SJCRH30 (cell line): ENCODE data around the gene TSHR. TPM values are rescaled to one million over a fixed set of nuclear protein-coding genes. Genes with fewer than 3 reads are reported as not detected.

ENCODE experiments used
- DNase-seq, 2 experiments: peaks; one replicate each; pipeline ENCODE4 v3.0.0-alpha.2; 2015 to 2020
- H3K27ac ChIP-seq: fragments of 250-450 bp; sonication (Bioruptor Pico); 2 replicates; pipeline ENCODE4 v1.5.1; 2020; ENCODE audit warnings: mild to moderate bottlenecking, moderate library complexity
- H3K27me3 ChIP-seq: fragments of 250-450 bp; sonication (Bioruptor Pico); 2 replicates; pipeline ENCODE4 v1.5.1; 2020; ENCODE audit warnings: mild to moderate bottlenecking, moderate library complexity
- H3K36me3 ChIP-seq: fragments of 250-450 bp; sonication (Bioruptor Pico); 2 replicates; pipeline ENCODE4 v1.5.1; 2020; ENCODE audit warnings: mild to moderate bottlenecking, moderate library complexity
- H3K4me1 ChIP-seq: fragments of 250-450 bp; sonication (Bioruptor Pico); 2 replicates; pipeline ENCODE4 v1.5.1; 2020; ENCODE audit warnings: mild to moderate bottlenecking, moderate library complexity
- H3K4me3 ChIP-seq: fragments of 250-450 bp; sonication (Bioruptor Pico); 2 replicates; pipeline ENCODE4 v1.5.1; 2020; ENCODE audit warnings: mild to moderate bottlenecking, moderate library complexity
- H3K9me3 ChIP-seq: fragments of 250-450 bp; sonication (Bioruptor Pico); replicated peaks from 2 replicates; pipeline ENCODE4 v1.5.1; 2020; ENCODE audit warnings: mild to moderate bottlenecking, moderate library complexity
- total RNA-seq: library from RNA; depleted of rRNA; stranded (reverse); fragments of >200 nt; shearing (Covaris generic); gene quantifications from 2 replicates; pipeline ENCODE4 v1.2.3, GENCODE V29; 2014

The TSHR gene
- total RNA-seq, 1 experiment from 2014 or later, result 0.30 TPM

GRCh38 chr14:81169711-81170103 lies 214.3 kb downstream of the TSHR start:
- no peaks in the 10 kb centered on the region for H3K27me3 ChIP-seq
- no peaks in the 10 kb centered on the region for H3K9me3 ChIP-seq
- no peaks in the 10 kb centered on the region for H3K4me1 ChIP-seq
- peak in 1 of 2 experiments; percentile 12 for DNase-seq
- H3K27ac ChIP-seq, result no peak overlapping the region
- H3K4me3 ChIP-seq, result peak overlapping the region; percentile 68
- no peaks in the 10 kb centered on the region for H3K36me3 ChIP-seq

GRCh38 chr14:81170104-81170828 lies 214.8 kb downstream of the TSHR start:
- DNase-seq, result peak; percentile 86 to 89
- no peaks in the 10 kb centered on the region for H3K9me3 ChIP-seq
- H3K36me3 ChIP-seq, result 0 out of 2 replicates have a peak, but pooled peaks cover 1% of the 10 kb centered on the region
- H3K27ac ChIP-seq, result peak overlapping the region; percentile 82
- no peaks in the 10 kb centered on the region for H3K27me3 ChIP-seq
- H3K4me1 ChIP-seq, result no peaks in the 10 kb centered on the region
- peak overlapping the region; percentile 68 for H3K4me3 ChIP-seq

- Histone ChIP-seq H3K36me3 (0 out of 2 replicates have a peak, but pooled peaks cover 3% of the 10 kb centered on the region), H3K27me3 (no peaks in the 10 kb centered on the region), H3K27ac (peak overlapping the region; percentile 82), H3K4me3 (peak overlapping the region; percentile 68), H3K9me3 (no peaks in the 10 kb centered on the region), H3K4me1 (no peaks in the 10 kb centered on the region)
- no peak for DNase-seq
Measured at GRCh38 chr14:81170829-81171195, 215.4 kb downstream of the TSHR start.

GRCh38 chr14:81172353-81172752 lies 216.9 kb downstream of the TSHR start:
- DNase-seq, result no peak
- H3K27ac ChIP-seq, result no peak overlapping the region

GRCh38 chr14:81172881-81173280 lies 217.5 kb downstream of the TSHR start:
- Histone ChIP-seq H3K27me3 (no peaks in the 10 kb centered on the region), H3K4me1 (no peaks in the 10 kb centered on the region), H3K9me3 (no peaks in the 10 kb centered on the region), H3K27ac (no peak overlapping the region), H3K4me3 (no peak overlapping the region), H3K36me3 (0 out of 2 replicates have a peak, but pooled peaks cover 3% of the 10 kb centered on the region)
- no peak for DNase-seq

More at GRCh38 chr14:81172353-81172752, 216.9 kb downstream of the TSHR start:
- Histone ChIP-seq H3K4me3 (no peak overlapping the region), H3K27me3 (no peaks in the 10 kb centered on the region), H3K4me1 (no peaks in the 10 kb centered on the region), H3K9me3 (no peaks in the 10 kb centered on the region), H3K36me3 (0 out of 2 replicates have a peak, but pooled peaks cover 3% of the 10 kb centered on the region)

GRCh38 chr14:81176241-81176640 lies 220.8 kb downstream of the TSHR start:
- Histone ChIP-seq H3K4me1 (no peaks in the 10 kb centered on the region), H3K27ac (no peak overlapping the region), H3K9me3 (no peaks in the 10 kb centered on the region), H3K27me3 (no peaks in the 10 kb centered on the region), H3K4me3 (no peak overlapping the region), H3K36me3 (peaks cover 6% of the 10 kb centered on the region; the same call in 1 of the 2 replicates)
- DNase-seq, result no peak

- DNase-seq, result no peak
- no peaks in the 10 kb centered on the region for H3K4me1 ChIP-seq
- H3K9me3 ChIP-seq, result no peaks in the 10 kb centered on the region
- no peak overlapping the region for H3K27ac ChIP-seq
- peaks cover 7% of the 10 kb centered on the region; the same call in 1 of the 2 replicates for H3K36me3 ChIP-seq
- H3K4me3 ChIP-seq, result no peak overlapping the region
- no peaks in the 10 kb centered on the region for H3K27me3 ChIP-seq
Measured at GRCh38 chr14:81177225-81177624, 221.8 kb downstream of the TSHR start.

GRCh38 chr14:81178063-81178462 lies 222.6 kb downstream of the TSHR start:
- no peak overlapping the region for H3K4me3 ChIP-seq
- no peaks in the 10 kb centered on the region for H3K4me1 ChIP-seq
- H3K9me3 ChIP-seq, result no peaks in the 10 kb centered on the region
- no peak for DNase-seq
- H3K27me3 ChIP-seq, result no peaks in the 10 kb centered on the region
- H3K36me3 ChIP-seq, result peaks cover 11% of the 10 kb centered on the region; the same call in 1 of the 2 replicates
- H3K27ac ChIP-seq, result no peak overlapping the region

- Histone ChIP-seq H3K36me3 (peaks cover 21% of the 10 kb centered on the region), H3K4me1 (no peaks in the 10 kb centered on the region), H3K27me3 (no peaks in the 10 kb centered on the region), H3K27ac (no peak overlapping the region), H3K4me3 (no peak overlapping the region), H3K9me3 (no peaks in the 10 kb centered on the region)
- DNase-seq, result no peak
Measured at GRCh38 chr14:81179631-81180030, 224.2 kb downstream of the TSHR start.

- H3K4me3 ChIP-seq, result no peak overlapping the region
- peaks cover 61% of the 10 kb centered on the region for H3K36me3 ChIP-seq
- no peaks in the 10 kb centered on the region for H3K4me1 ChIP-seq
- no peak overlapping the region for H3K27ac ChIP-seq
- no peaks in the 10 kb centered on the region for H3K9me3 ChIP-seq
- no peaks in the 10 kb centered on the region for H3K27me3 ChIP-seq
- DNase-seq, result no peak
Measured at GRCh38 chr14:81187832-81188522, 232.6 kb downstream of the TSHR start.

- Histone ChIP-seq H3K4me3 (no peak overlapping the region), H3K27me3 (no peaks in the 10 kb centered on the region), H3K4me1 (no peaks in the 10 kb centered on the region), H3K36me3 (peaks cover 54% of the 10 kb centered on the region), H3K9me3 (no peaks in the 10 kb centered on the region), H3K27ac (no peak overlapping the region)
- no peak for DNase-seq
Measured at GRCh38 chr14:81192594-81192993, 237.2 kb downstream of the TSHR start.

GRCh38 chr14:81193924-81194633 lies 238.7 kb downstream of the TSHR start:
- peaks cover 49% of the 10 kb centered on the region for H3K36me3 ChIP-seq
- no peak for DNase-seq
- H3K9me3 ChIP-seq, result no peaks in the 10 kb centered on the region
- no peak overlapping the region for H3K4me3 ChIP-seq
- H3K27ac ChIP-seq, result no peak overlapping the region
- no peaks in the 10 kb centered on the region for H3K4me1 ChIP-seq
- H3K27me3 ChIP-seq, result no peaks in the 10 kb centered on the region
